GM13976 (cell line): ENCODE results near the gene DNAH3.
"Not testable (repeated sequence)": the region's sequence is repeated elsewhere in the genome, so short reads cannot be mapped to it uniquely, and the experiment has no call there.

Experiments used
- DNase-seq: peaks from one replicate; pipeline ENCODE4 v3.0.0; 2012; ENCODE audit warnings: low spot score
- CTCF ChIP-seq: IDR thresholded peaks from 2 replicates; pipeline ENCODE4 v1.5.1; 2012; ENCODE audit warnings: borderline replicate concordance, mild to moderate bottlenecking; ENCODE audit not compliant: insufficient read depth; ENCODE audit errors: extremely low read depth, missing control alignments, control extremely low read depth
- in situ Hi-C: fragments of 300-500 bp; cut with MboI; formaldehyde crosslinking; loops from one replicate; pipeline ENCODE4 v1.12.0; 2022; ENCODE audit warnings: low sequenced_read_pairs, mixed read lengths, inconsistent platforms; ENCODE audit not compliant: unreplicated experiment

DNAH3 gene

GRCh38 chr16:21100447-21100846 is 50.2 kb downstream of the DNAH3 start:
- DNase-seq = no peak
- in situ Hi-C loops = no loop called here
- TF ChIP-seq CTCF = no peak

GRCh38 chr16:21097151-21097550 is 53.5 kb downstream of the DNAH3 start:
- in situ Hi-C loops = no loop called here
- TF ChIP-seq CTCF = no peak
- no peak for DNase-seq

DNA sequence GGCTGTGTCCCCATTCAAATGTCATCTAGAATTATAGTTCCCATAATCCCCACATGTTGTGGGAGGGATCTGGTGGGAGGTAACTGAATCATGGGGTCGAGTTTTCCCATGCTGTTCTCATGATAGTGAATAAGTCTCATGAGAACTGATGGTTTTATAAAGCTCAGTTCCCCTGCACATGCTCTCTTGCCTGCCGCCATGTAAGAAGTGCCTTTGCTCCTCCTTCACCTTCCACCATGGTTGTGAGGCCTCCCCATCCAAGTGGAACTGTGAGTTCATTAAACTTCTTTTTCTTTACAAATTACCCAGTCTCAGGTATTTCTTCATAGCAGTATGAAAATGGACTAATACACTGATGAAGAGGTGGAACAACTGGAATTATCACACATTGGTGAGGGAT is 55.9 kb downstream of the DNAH3 start:
- DNase-seq, in situ Hi-C loops: not testable (repeated sequence)

DNA sequence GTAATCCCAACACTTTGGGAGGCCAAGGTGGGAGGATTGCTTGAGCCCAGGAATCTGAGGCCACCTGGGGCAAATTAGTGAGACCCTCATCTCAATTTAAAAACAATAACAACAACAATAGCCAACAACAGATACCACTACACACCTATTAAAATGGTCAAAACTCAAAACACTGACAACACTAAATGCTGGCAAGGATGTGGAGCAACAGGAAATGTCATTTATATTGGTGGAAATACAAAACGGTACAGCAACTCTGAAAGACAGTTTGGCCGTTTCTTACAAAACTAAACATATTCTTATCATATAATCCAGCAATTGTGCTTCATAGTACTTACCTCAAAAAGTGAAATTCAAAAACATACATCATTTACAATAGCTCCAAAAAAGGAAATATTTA is 57.7 kb downstream of the DNAH3 start:
- TF ChIP-seq CTCF = no peak
- DNase-seq = no peak
- in situ Hi-C loops = no loop called here

- no peak for TF ChIP-seq CTCF
- DNase-seq = no peak
- in situ Hi-C loops = no loop called here
These were observed 61.8 kb downstream of the DNAH3 start for GRCh38 chr16:21088646-21089538.

GRCh38 chr16:21088143-21088542 is 62.5 kb downstream of the DNAH3 start:
- in situ Hi-C loops = no loop called here
- DNase-seq = no peak
- TF ChIP-seq CTCF = no peak

DNA sequence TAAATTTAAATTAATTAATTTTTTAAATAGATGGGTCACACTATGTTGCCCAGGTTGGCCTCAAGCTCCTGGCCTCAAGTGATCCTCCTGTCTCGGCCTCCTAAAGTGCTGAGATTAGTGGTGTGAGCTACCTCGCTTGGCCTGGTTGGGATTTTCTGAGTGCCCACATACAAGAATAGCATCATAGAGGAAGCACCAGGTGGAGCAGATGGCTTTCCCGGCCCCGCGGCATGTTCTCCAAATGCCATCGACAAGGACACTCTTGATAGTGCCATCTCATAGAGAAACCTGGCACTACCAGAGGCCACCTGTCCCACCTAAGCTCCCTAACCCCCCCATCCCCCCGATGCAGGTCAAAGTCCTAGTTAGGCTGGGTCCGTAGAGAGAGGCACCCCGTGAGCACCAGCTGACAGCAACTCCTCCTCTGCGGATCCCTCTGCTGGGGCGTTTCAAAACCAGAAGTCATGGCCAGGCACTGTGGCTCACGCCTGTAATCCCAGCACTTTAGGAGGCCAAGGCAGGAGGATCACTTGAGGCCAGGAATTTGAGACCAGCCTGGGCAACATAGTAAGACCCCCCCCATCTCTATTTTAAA is 65.9 kb downstream of the DNAH3 start:
- no peak for TF ChIP-seq CTCF
- in situ Hi-C loops = loop anchor here (5.0 kb wide), 1 partner anchor 232 kb away; no protein-coding TSS in a partner anchor
- no peak for DNase-seq
